ENCODE results near the gene BLM. TPM values are rescaled to one million over a fixed set of nuclear protein-coding genes. Genes with fewer than 3 reads are reported as not detected.

BLM gene
- total and polyA plus RNA-seq, 2 of the 4 experiments (the other 2 are of a cell fraction) = 2.5 to 6.5 TPM

DNA sequence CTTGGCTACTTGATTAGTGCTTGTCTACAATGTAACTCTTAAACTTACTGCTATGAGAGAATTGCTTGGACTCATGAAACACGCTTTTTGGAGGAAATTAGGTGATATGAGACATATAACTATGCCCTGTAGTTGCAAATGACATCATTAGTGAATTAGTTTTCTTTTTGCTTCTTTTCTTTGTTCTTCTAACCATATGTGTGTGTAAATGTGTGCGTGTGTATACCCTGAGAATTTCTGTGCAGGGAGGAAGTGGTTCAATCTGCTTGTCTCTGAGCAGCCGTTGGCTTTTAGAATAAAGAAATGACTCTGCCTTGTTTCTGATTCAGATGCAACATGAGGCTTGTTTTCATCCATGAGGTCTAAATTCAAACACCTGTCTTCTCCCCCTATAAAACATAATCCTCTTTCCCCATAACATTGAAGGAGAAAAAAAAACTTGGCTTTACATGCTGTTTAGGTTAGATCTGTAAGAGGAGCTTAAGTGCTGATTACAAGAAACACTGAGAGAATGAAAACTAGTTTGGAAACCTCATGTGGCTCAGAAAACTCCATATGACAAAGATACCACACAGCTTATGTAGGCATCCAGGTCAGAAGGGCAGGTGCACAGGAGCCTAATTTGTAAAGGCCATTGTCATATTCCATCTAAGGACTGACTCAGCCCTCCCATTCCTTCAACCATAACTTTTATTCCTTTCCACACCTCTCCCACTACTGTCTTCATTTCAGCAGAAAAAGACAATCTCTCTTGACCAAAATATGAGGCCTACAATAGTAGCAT, 30.5 kb upstream of the BLM start:
- no peak overlapping the region for H2BK20ac ChIP-seq (ENCODE audit: low read depth, low read length)
- no peak overlapping the region for H3K27ac ChIP-seq (ENCODE audit: insufficient read depth, low read length)
- ChIA-PET POLR2A (ENCODE audit: unreplicated experiment) (no interaction called here), CTCF (interaction anchor here (1.6 kb wide), 1 partner anchor 39 kb away, joined by 4 read pairs; no protein-coding TSS in a partner anchor)
- TF ChIP-seq RFX5 (IDR thresholded peaks at IDR 0.05; ENCODE audit: low read depth, low read length) = no peak
- TF ChIP-seq MAFK (IDR thresholded peaks at IDR 0.05; ENCODE audit: low read depth, low read length) = no peak
- no peak for TF ChIP-seq SMC3 (IDR thresholded peaks at IDR 0.05; ENCODE audit: low read depth, low read length)
- TF ChIP-seq, protein P1, sequence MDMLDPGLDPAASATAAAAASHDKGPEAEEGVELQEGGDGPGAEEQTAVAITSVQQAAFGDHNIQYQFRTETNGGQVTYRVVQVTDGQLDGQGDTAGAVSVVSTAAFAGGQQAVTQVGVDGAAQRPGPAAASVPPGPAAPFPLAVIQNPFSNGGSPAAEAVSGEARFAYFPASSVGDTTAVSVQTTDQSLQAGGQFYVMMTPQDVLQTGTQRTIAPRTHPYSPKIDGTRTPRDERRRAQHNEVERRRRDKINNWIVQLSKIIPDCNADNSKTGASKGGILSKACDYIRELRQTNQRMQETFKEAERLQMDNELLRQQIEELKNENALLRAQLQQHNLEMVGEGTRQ (IDR thresholded peaks at IDR 0.05; ENCODE audit: low read depth, low read length) = no peak
- no peak for TF ChIP-seq CEBPB (IDR thresholded peaks at IDR 0.05; ENCODE audit: low read depth, low read length)
- no peak for TF ChIP-seq RAD21 (IDR thresholded peaks at IDR 0.05; ENCODE audit: low read length)
- TF ChIP-seq FOS (IDR thresholded peaks at IDR 0.05; ENCODE audit: low read depth, low read length) = no peak
- TF ChIP-seq MAZ (IDR thresholded peaks at IDR 0.05; ENCODE audit: borderline replicate concordance, low read depth, low read length) = no peak
- TF ChIP-seq, protein P2, sequence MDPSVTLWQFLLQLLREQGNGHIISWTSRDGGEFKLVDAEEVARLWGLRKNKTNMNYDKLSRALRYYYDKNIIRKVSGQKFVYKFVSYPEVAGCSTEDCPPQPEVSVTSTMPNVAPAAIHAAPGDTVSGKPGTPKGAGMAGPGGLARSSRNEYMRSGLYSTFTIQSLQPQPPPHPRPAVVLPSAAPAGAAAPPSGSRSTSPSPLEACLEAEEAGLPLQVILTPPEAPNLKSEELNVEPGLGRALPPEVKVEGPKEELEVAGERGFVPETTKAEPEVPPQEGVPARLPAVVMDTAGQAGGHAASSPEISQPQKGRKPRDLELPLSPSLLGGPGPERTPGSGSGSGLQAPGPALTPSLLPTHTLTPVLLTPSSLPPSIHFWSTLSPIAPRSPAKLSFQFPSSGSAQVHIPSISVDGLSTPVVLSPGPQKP (IDR thresholded peaks at IDR 0.05; ENCODE audit: borderline replicate concordance, low read depth, low read length) = no peak
- no peak for TF ChIP-seq NFE2L2 (IDR thresholded peaks at IDR 0.05; ENCODE audit: low read depth, low read length)
- H3K36me3 ChIP-seq (ENCODE audit: control insufficient read depth, insufficient read depth, low read length) = no peaks in the 10 kb centered on the region
- H2BK120ac ChIP-seq (ENCODE audit: low read depth, low read length) = no peak overlapping the region
- no peak overlapping the region for H4K5ac ChIP-seq (ENCODE audit: low read depth, low read length)
- H3K4ac ChIP-seq (ENCODE audit: low read depth, low read length) = no peak overlapping the region
- H3K9me3 ChIP-seq (ENCODE audit: control insufficient read depth, insufficient read depth, low read length) = no peaks in the 10 kb centered on the region
- H3K27me3 ChIP-seq (ENCODE audit: control insufficient read depth, insufficient read depth, low read length) = no peaks in the 10 kb centered on the region
- no peaks in the 10 kb centered on the region for H3K9me1 ChIP-seq (ENCODE audit: insufficient read depth, low read length)
- no peaks in the 10 kb centered on the region for H4K20me1 ChIP-seq (ENCODE audit: insufficient read depth, low read length)
- no peak overlapping the region for H2AK5ac ChIP-seq (ENCODE audit: low read depth, low read length)
- H2BK15ac ChIP-seq (ENCODE audit: low read depth, low read length) = no peak overlapping the region
- in situ Hi-C loops (cut with MboI; ENCODE audit: low sequenced_read_pairs) = no loop called here
- no peak overlapping the region for H3K4me3 ChIP-seq (ENCODE audit: insufficient read depth, low read depth, low read length)
- no peak overlapping the region for H2AK9ac ChIP-seq (replicated peaks; ENCODE audit: low read depth, low read length, poor library complexity)
- DNase-seq (peak; percentile 31), ATAC-seq (ENCODE audit: low read depth) (no peak)
- H2BK5ac ChIP-seq (ENCODE audit: low read depth, low read length, poor library complexity, severe bottlenecking) = no peak overlapping the region
- H4K8ac ChIP-seq (ENCODE audit: low read depth in 2 of 2, low read length in 2 of 2) = no peak overlapping the region
- H3K9ac ChIP-seq (ENCODE audit: low read depth, low read length) = no peak overlapping the region
- 0 out of 2 replicates have a peak overlapping the region, but pooled peaks have one; percentile 11 for H3K14ac ChIP-seq (replicated peaks; ENCODE audit: low read depth, low read length)
- no peak overlapping the region for H3K23ac ChIP-seq (ENCODE audit: low read depth, low read length)
- no peaks in the 10 kb centered on the region for H3K79me1 ChIP-seq (ENCODE audit: low read depth in 1 of 2, low read length in 2 of 2)
- WGBS, 2 experiments (ENCODE audit: extremely low coverage in 2 of 2, insufficient read length in 1 of 2) = no CpG with 5 or more reads among the region's 3 CpGs
- intact Hi-C loops (cut with micrococcal nuclease) = no loop called here
- dilution Hi-C loops (cut with HindIII; ENCODE audit: low sequenced_read_pairs, unreplicated experiment) = no loop called here
- H3K4me1 ChIP-seq (ENCODE audit: control insufficient read depth, insufficient read depth, low read length) = peaks cover 7% of the 10 kb centered on the region
- no peak overlapping the region for H3K56ac ChIP-seq (ENCODE audit: extremely low read depth, insufficient read depth, low read length)
- H3K4me2 ChIP-seq (ENCODE audit: low read depth, low read length) = no peak overlapping the region
- H3K18ac ChIP-seq (ENCODE audit: low read depth, low read length) = no peak overlapping the region
- BruUV-seq (replicated peaks) = no TSS peak
- H2AFZ ChIP-seq (replicated peaks; ENCODE audit: low read length, poor library complexity) = no peak overlapping the region
- H4K91ac ChIP-seq (ENCODE audit: insufficient read depth, low read depth, low read length) = no peak overlapping the region
